HG03432 (cell line): Measurements from ENCODE around the gene LRSAM1.

ENCODE experiments used
- ATAC-seq: cut with Tn5 transposase; IDR thresholded peaks from one replicate; pipeline ENCODE4 v1.9.1; 2021; ENCODE audit warnings: mild to moderate bottlenecking, moderate library complexity; ENCODE audit not compliant: unreplicated experiment

LRSAM1 gene

GRCh38 chr9:127529671-127530070 is 78.4 kb downstream of the LRSAM1 start:
- no peak for ATAC-seq

GRCh38 chr9:127530206-127530941 is 79.1 kb downstream of the LRSAM1 start:
- no peak for ATAC-seq

GRCh38 chr9:127531676-127532075 is 80.4 kb downstream of the LRSAM1 start:
- ATAC-seq = no peak

- ATAC-seq = no peak
These were observed 83.1 kb downstream of the LRSAM1 start for GRCh38 chr9:127534250-127534906.

- no peak for ATAC-seq
These were observed 83.6 kb downstream of the LRSAM1 start for GRCh38 chr9:127534931-127535330.

- no peak for ATAC-seq
These were observed 84.1 kb downstream of the LRSAM1 start for GRCh38 chr9:127535396-127535795.

GRCh38 chr9:127535834-127536233 is 84.5 kb downstream of the LRSAM1 start:
- ATAC-seq = no peak

GRCh38 chr9:127536499-127536898 is 85.2 kb downstream of the LRSAM1 start:
- no peak for ATAC-seq

GRCh38 chr9:127537014-127537413 is 85.7 kb downstream of the LRSAM1 start:
- no peak for ATAC-seq

- no peak for ATAC-seq
These were observed 86.5 kb downstream of the LRSAM1 start for GRCh38 chr9:127537792-127538191.

GRCh38 chr9:127538849-127539258 is 87.5 kb downstream of the LRSAM1 start:
- ATAC-seq = no peak

- ATAC-seq = no peak
These were observed 88.1 kb downstream of the LRSAM1 start for GRCh38 chr9:127539259-127539981.

- ATAC-seq = no peak
These were observed 88.8 kb downstream of the LRSAM1 start for GRCh38 chr9:127539982-127540663.

- no peak for ATAC-seq
These were observed 89.3 kb downstream of the LRSAM1 start for GRCh38 chr9:127540664-127541041.

- ATAC-seq = no peak
These were observed 89.9 kb downstream of the LRSAM1 start for GRCh38 chr9:127541176-127541575.

- no peak for ATAC-seq
These were observed 90.6 kb downstream of the LRSAM1 start for GRCh38 chr9:127541865-127542264.

GRCh38 chr9:127543221-127543620 is 91.9 kb downstream of the LRSAM1 start:
- ATAC-seq = no peak

GRCh38 chr9:127543973-127544533 is 92.7 kb downstream of the LRSAM1 start:
- no peak for ATAC-seq

GRCh38 chr9:127545196-127546124 is 94.2 kb downstream of the LRSAM1 start:
- no peak for ATAC-seq
